ENCODE data around the gene NR4A1. TPM values are rescaled to one million over a fixed set of nuclear protein-coding genes. Genes with fewer than 3 reads are reported as not detected.
A peak's percentile ranks its signal among the peaks of the same experiment; 100 is the strongest.

NR4A1 gene
- total RNA-seq, 6 donors from 2014 or later: 88.3 to 202 (median 156) TPM

- ATAC-seq (ENCODE audit: low FRiP score in 2 of 2) (no peak), DNase-seq (peak in 1 of 2 donors; percentile 48)
- H3K36me3 ChIP-seq: peaks cover 10 to 60% (median 46%) of the 10 kb centered on the region in 4 donors
- no peaks in the 10 kb centered on the region for H3K9me3 ChIP-seq
- peaks cover 31 to 52% (median 33%) of the 10 kb centered on the region in 4 donors for H3K4me1 ChIP-seq
- 61 to 84% methylated on average over 15 to 23 of the region's 23 CpGs for WGBS, 2 donors
- no peak overlapping the region for H3K4me3 ChIP-seq
- H3K27me3 ChIP-seq: no peaks in the 10 kb centered on the region
- peak overlapping the region in 2 of 4 donors; percentile 5 to 35 for H3K27ac ChIP-seq
- TF ChIP-seq POLR2A (IDR thresholded peaks at IDR 0.05): no peak
- no peak for TF ChIP-seq CTCF (IDR thresholded peaks at IDR 0.05)
- TF ChIP-seq POLR2AphosphoS5 (IDR thresholded peaks at IDR 0.05): peak in 1 of 2 donors; percentile 11
- TF ChIP-seq EP300 (IDR thresholded peaks at IDR 0.05): no peak
These were observed 22.5 kb downstream of the NR4A1 start for GRCh38 chr12:52073531-52074381.

GRCh38 chr12:52074971-52075724, 23.9 kb downstream of the NR4A1 start:
- Histone ChIP-seq H3K36me3 (peaks cover 10 to 66% (median 52%) of the 10 kb centered on the region in 4 donors), H3K4me3 (no peak overlapping the region), H3K27ac (peak overlapping the region in 1 of 4 donors; percentile 35), H3K9me3 (no peaks in the 10 kb centered on the region), H3K27me3 (no peaks in the 10 kb centered on the region), H3K4me1 (peaks cover 26 to 50% (median 29%) of the 10 kb centered on the region in 4 donors)
- TF ChIP-seq EP300 (IDR thresholded peaks at IDR 0.05) (no peak), CTCF (IDR thresholded peaks at IDR 0.05) (no peak), POLR2AphosphoS5 (IDR thresholded peaks at IDR 0.05) (peak in 1 of 2 donors; percentile 6)
- DNase-seq: no peak
- no peak for ATAC-seq (ENCODE audit: low FRiP score in 2 of 2)
- WGBS, 2 donors: 62 to 79% methylated on average over 2 to 3 of the region's 3 CpGs

GRCh38 chr12:52076811-52077210, 25.6 kb downstream of the NR4A1 start:
- Histone ChIP-seq H3K36me3 (peaks cover 10 to 66% (median 52%) of the 10 kb centered on the region in 4 donors), H3K9me3 (no peaks in the 10 kb centered on the region), H3K27me3 (no peaks in the 10 kb centered on the region), H3K4me1 (peaks cover 18 to 50% (median 26%) of the 10 kb centered on the region in 4 donors), H3K27ac (no peak overlapping the region), H3K4me3 (no peak overlapping the region)
- WGBS, 2 donors: 93 to 95% methylated on average over 15 to 16 of the region's 16 CpGs
- DNase-seq (peak in 1 of 2 donors; percentile 17), ATAC-seq (ENCODE audit: low FRiP score in 2 of 2) (no peak)
- TF ChIP-seq POLR2AphosphoS5 (IDR thresholded peaks at IDR 0.05) (no peak), EP300 (IDR thresholded peaks at IDR 0.05) (no peak), POLR2A (IDR thresholded peaks at IDR 0.05) (no peak), CTCF (IDR thresholded peaks at IDR 0.05) (no peak)

- H3K36me3 ChIP-seq: peaks cover 7 to 61% (median 50%) of the 10 kb centered on the region in 4 donors
- H3K9me3 ChIP-seq: no peaks in the 10 kb centered on the region
- peak overlapping the region in 1 of 4 donors; percentile 89 for H3K27ac ChIP-seq
- TF ChIP-seq CTCF (IDR thresholded peaks at IDR 0.05) (no peak), EP300 (IDR thresholded peaks at IDR 0.05) (no peak), POLR2A (IDR thresholded peaks at IDR 0.05) (no peak), POLR2AphosphoS5 (IDR thresholded peaks at IDR 0.05) (no peak)
- no peak overlapping the region for H3K4me3 ChIP-seq
- ATAC-seq (ENCODE audit: low FRiP score in 2 of 2) (no peak), DNase-seq (no peak)
- WGBS, 2 donors: 96 to 100% methylated on average over 3 of the region's 3 CpGs
- H3K4me1 ChIP-seq: peaks cover 28 to 54% (median 31%) of the 10 kb centered on the region in 4 donors
- H3K27me3 ChIP-seq: no peaks in the 10 kb centered on the region
These were observed 27.0 kb downstream of the NR4A1 start for GRCh38 chr12:52078276-52078675.

Data from upper lobe of left lung (tissue), 6 donors.